Peyer's patch (tissue), 4 donors: ENCODE measurements around the gene MUC5AC. TPM values are rescaled to one million over a fixed set of nuclear protein-coding genes. Genes with fewer than 3 reads are reported as not detected.
"Not testable (repeated sequence)": the region's sequence is repeated elsewhere in the genome, so short reads cannot be mapped to it uniquely, and the experiment has no call there.

Source experiments
- DNase-seq, 3 donors: peaks; one replicate each; pipeline ENCODE4 v3.0.0-alpha.2; 2017 to 2019
- H3K27ac ChIP-seq, 4 donors: fragments of 200-600 bp; sonication (generic); one replicate each; pipeline ENCODE4 v1.5.1; 2016 to 2019
- H3K27me3 ChIP-seq, 2 donors: fragments of 200-600 bp; sonication (generic); one replicate each; pipeline ENCODE4 v1.5.1; 2019
- H3K36me3 ChIP-seq, 3 donors: fragments of 200-600 bp; sonication (generic); one replicate each; pipeline ENCODE4 v1.5.1; 2016 to 2019
- H3K4me1 ChIP-seq, 4 donors: fragments of 200-600 bp; sonication (generic); one replicate each; pipeline ENCODE4 v1.5.1; 2016 to 2019
- H3K4me3 ChIP-seq, 4 donors: fragments of 200-600 bp; sonication (generic); 1 replicate in 3 of 4; 2 replicates in 1 of 4; pipeline ENCODE4 v1.5.1; 2016 to 2019; ENCODE audit warnings: mild to moderate bottlenecking in 1 of 4
- H3K9me3 ChIP-seq, 4 donors: fragments of 200-600 bp; sonication (generic); one replicate each; pipeline ENCODE4 v1.5.1; 2016 to 2019; ENCODE audit warnings: mild to moderate bottlenecking in 1 of 4
- CTCF ChIP-seq, 6 experiments: fragments of 450-650 bp in 4 of 6; fragments of 200-600 bp in 2 of 6; sonication (generic) in 1 of 6; IDR thresholded peaks; one replicate each; pipeline ENCODE4 v1.5.1; 2017 to 2019; ENCODE audit warnings: antibody characterized with exemption in 6 of 6, mild to moderate bottlenecking in 3 of 6, moderate library complexity in 1 of 6
- POLR2A ChIP-seq, 2 donors: fragments of 450-650 bp; IDR thresholded peaks; one replicate each; pipeline ENCODE4 v1.5.1; 2017; ENCODE audit warnings: antibody characterized with exemption in 2 of 2, mild to moderate bottlenecking in 2 of 2, moderate library complexity in 2 of 2
- total RNA-seq, 4 donors: library from RNA; depleted of rRNA; stranded (reverse); fragments of >200 nt; gene quantifications; one replicate each; pipeline ENCODE4 v1.1.0, GENCODE V29; 2016

MUC5AC gene
- total RNA-seq, 4 donors from 2014 or later = not detected

- peaks cover 0 to 2% (median 0%) of the 10 kb centered on the region in 4 donors for H3K4me1 ChIP-seq
- no peak overlapping the region for H3K4me3 ChIP-seq
- no peaks in the 10 kb centered on the region for H3K9me3 ChIP-seq
- DNase-seq = peak in 2 of 3 donors; percentile 72 to 83
- no peaks in the 10 kb centered on the region for H3K36me3 ChIP-seq
- TF ChIP-seq POLR2A (IDR thresholded peaks at IDR 0.05) (no peak), CTCF (IDR thresholded peaks at IDR 0.05) (no peak)
- no peak overlapping the region for H3K27ac ChIP-seq
- no peaks in the 10 kb centered on the region for H3K27me3 ChIP-seq
These were observed 81.2 kb downstream of the MUC5AC start for GRCh38 chr11:1238767-1239595.

GRCh38 chr11:1239596-1240205 lies 81.9 kb downstream of the MUC5AC start:
- Histone ChIP-seq H3K9me3 (no peaks in the 10 kb centered on the region), H3K4me3 (no peak overlapping the region), H3K36me3 (no peaks in the 10 kb centered on the region), H3K27me3 (no peaks in the 10 kb centered on the region), H3K4me1 (no peaks in the 10 kb centered on the region), H3K27ac (no peak overlapping the region)
- TF ChIP-seq CTCF (IDR thresholded peaks at IDR 0.05) (no peak), POLR2A (IDR thresholded peaks at IDR 0.05) (no peak)
- DNase-seq = no peak

GRCh38 chr11:1240771-1241170 lies 83.0 kb downstream of the MUC5AC start:
- H3K36me3 ChIP-seq = no peaks in the 10 kb centered on the region
- no peak overlapping the region for H3K4me3 ChIP-seq
- no peaks in the 10 kb centered on the region for H3K27me3 ChIP-seq
- no peak for DNase-seq
- H3K9me3 ChIP-seq = no peaks in the 10 kb centered on the region
- no peak overlapping the region for H3K27ac ChIP-seq
- no peaks in the 10 kb centered on the region for H3K4me1 ChIP-seq
- TF ChIP-seq CTCF (IDR thresholded peaks at IDR 0.05) (no peak), POLR2A (IDR thresholded peaks at IDR 0.05) (no peak)

GRCh38 chr11:1241706-1242105 lies 84.0 kb downstream of the MUC5AC start:
- Histone ChIP-seq H3K27ac (no peak overlapping the region), H3K4me1 (no peaks in the 10 kb centered on the region), H3K4me3 (no peak overlapping the region), H3K27me3 (no peaks in the 10 kb centered on the region), H3K36me3 (no peaks in the 10 kb centered on the region), H3K9me3 (no peaks in the 10 kb centered on the region)
- TF ChIP-seq CTCF (IDR thresholded peaks at IDR 0.05) (no peak), POLR2A (IDR thresholded peaks at IDR 0.05) (no peak)
- no peak for DNase-seq

GRCh38 chr11:1242289-1242688 lies 84.5 kb downstream of the MUC5AC start:
- no peak overlapping the region for H3K27ac ChIP-seq

GRCh38 chr11:1242751-1243150 lies 85.0 kb downstream of the MUC5AC start:
- not testable (repeated sequence) for H3K36me3 ChIP-seq, H3K27ac ChIP-seq, H3K4me3 ChIP-seq, H3K27me3 ChIP-seq, H3K4me1 ChIP-seq, DNase-seq, H3K9me3 ChIP-seq

More at GRCh38 chr11:1242289-1242688, 84.5 kb downstream of the MUC5AC start:
- Histone ChIP-seq H3K4me1 (no peaks in the 10 kb centered on the region), H3K9me3 (no peaks in the 10 kb centered on the region), H3K36me3 (no peaks in the 10 kb centered on the region), H3K4me3 (no peak overlapping the region), H3K27me3 (no peaks in the 10 kb centered on the region)
- no peak for DNase-seq
- no peak for TF ChIP-seq CTCF (IDR thresholded peaks at IDR 0.05)
- no peak for TF ChIP-seq POLR2A (IDR thresholded peaks at IDR 0.05)

GRCh38 chr11:1243521-1243920 lies 85.8 kb downstream of the MUC5AC start:
- not testable (repeated sequence) for H3K27me3 ChIP-seq, H3K36me3 ChIP-seq, DNase-seq, H3K9me3 ChIP-seq, H3K27ac ChIP-seq, H3K4me1 ChIP-seq, H3K4me3 ChIP-seq

GRCh38 chr11:1244557-1244956 lies 86.8 kb downstream of the MUC5AC start:
- H3K4me3 ChIP-seq, H3K4me1 ChIP-seq, H3K27me3 ChIP-seq, H3K36me3 ChIP-seq, DNase-seq, H3K27ac ChIP-seq, H3K9me3 ChIP-seq: not testable (repeated sequence)

GRCh38 chr11:1245717-1246116 lies 88.0 kb downstream of the MUC5AC start:
- H3K27me3 ChIP-seq, H3K36me3 ChIP-seq, H3K4me3 ChIP-seq, H3K4me1 ChIP-seq, H3K9me3 ChIP-seq, H3K27ac ChIP-seq, DNase-seq: not testable (repeated sequence)
